ENCODE results near the gene FGF14. TPM values are rescaled to one million over a fixed set of nuclear protein-coding genes. Genes with fewer than 3 reads are reported as not detected.

The FGF14 gene
- total RNA-seq (2021) = 0.22 TPM in 2 replicates
- long read RNA-seq = 0 reads

DNA sequence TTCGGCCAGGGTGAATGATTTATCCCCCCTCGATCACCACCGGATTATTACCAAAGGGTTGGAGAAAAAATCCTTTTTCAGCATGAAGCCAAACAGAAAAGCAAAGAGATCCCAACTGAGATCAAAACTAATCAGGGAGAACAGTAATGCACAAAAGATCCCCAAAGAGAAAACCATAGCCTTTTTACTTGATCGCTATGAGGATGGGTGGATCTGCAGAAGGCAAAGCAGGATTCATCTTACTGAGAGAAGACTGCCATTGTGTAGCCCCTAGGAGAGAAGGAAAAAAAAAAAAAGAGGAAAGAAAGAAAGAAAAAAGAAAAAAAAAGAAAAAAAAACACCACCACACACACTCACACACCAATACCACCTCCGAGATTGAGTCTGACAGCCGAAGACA is at the start of gene FGF14:
Gene FGF14, minus strand, starts transcription at position 283 of the 400 bp plus-strand sequence.
- H3K14ac ChIP-seq (ENCODE audit: insufficient read depth, low read length) = no peak within 1 kb of the TSS
- no peaks in the 10 kb centered on the region for H4K20me1 ChIP-seq (ENCODE audit: control insufficient read depth, insufficient read depth, insufficient read length)
- no peak within 1 kb of the TSS for H2AK5ac ChIP-seq (ENCODE audit: insufficient read length, low read length)
- H4K8ac ChIP-seq (replicated peaks; ENCODE audit: insufficient read length, low read depth, low read length) = no peak within 1 kb of the TSS
- H3K4me2 ChIP-seq (ENCODE audit: insufficient read depth, insufficient read length, low read length) = peak within 1 kb of the TSS; percentile 95
- no peak within 1 kb of the TSS for H3K23ac ChIP-seq (ENCODE audit: insufficient read length, low read depth, low read length)
- no peak within 1 kb of the TSS for H4K91ac ChIP-seq (ENCODE audit: insufficient read length, low read depth, low read length)
- no peaks in the 10 kb centered on the region for H3K79me2 ChIP-seq (ENCODE audit: insufficient read depth, low read length)
- peak within 1 kb of the TSS; percentile 65 to 86 for H3K4me3 Mint-ChIP-seq
- no peaks in the 10 kb centered on the region for H3K36me3 Mint-ChIP-seq (ENCODE audit: insufficient read depth in 1 of 3, low read depth in 3 of 3)
- WGBS (ENCODE audit: extremely low coverage, insufficient read length, low lambda C conversion rate) = no CpG with 5 or more reads among the region's 6 CpGs
- no peak within 1 kb of the TSS for H4K5ac ChIP-seq (ENCODE audit: insufficient read length, low read depth, low read length)
- H2AFZ ChIP-seq (ENCODE audit: low read length) = peak within 1 kb of the TSS; percentile 7
- H2BK12ac ChIP-seq (ENCODE audit: insufficient read length, low read depth, low read length) = no peak within 1 kb of the TSS
- TF ChIP-seq, protein P1, sequence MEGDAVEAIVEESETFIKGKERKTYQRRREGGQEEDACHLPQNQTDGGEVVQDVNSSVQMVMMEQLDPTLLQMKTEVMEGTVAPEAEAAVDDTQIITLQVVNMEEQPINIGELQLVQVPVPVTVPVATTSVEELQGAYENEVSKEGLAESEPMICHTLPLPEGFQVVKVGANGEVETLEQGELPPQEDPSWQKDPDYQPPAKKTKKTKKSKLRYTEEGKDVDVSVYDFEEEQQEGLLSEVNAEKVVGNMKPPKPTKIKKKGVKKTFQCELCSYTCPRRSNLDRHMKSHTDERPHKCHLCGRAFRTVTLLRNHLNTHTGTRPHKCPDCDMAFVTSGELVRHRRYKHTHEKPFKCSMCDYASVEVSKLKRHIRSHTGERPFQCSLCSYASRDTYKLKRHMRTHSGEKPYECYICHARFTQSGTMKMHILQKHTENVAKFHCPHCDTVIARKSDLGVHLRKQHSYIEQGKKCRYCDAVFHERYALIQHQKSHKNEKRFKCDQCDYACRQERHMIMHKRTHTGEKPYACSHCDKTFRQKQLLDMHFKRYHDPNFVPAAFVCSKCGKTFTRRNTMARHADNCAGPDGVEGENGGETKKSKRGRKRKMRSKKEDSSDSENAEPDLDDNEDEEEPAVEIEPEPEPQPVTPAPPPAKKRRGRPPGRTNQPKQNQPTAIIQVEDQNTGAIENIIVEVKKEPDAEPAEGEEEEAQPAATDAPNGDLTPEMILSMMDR (conservative IDR thresholded peaks at IDR 0.05) = no peak
- H2BK120ac ChIP-seq (ENCODE audit: low read depth, low read length, poor library complexity, severe bottlenecking) = no peak within 1 kb of the TSS
- H3K4me1 Mint-ChIP-seq = peaks cover 23 to 25% of the 10 kb centered on the region in 2 experiments
- H3K4ac ChIP-seq (ENCODE audit: low read depth, low read length) = no peak within 1 kb of the TSS
- H3K79me1 ChIP-seq (ENCODE audit: insufficient read depth, low read depth, low read length, poor library complexity, severe bottlenecking) = no peaks in the 10 kb centered on the region
- H3K27me3 Mint-ChIP-seq (ENCODE audit: low read depth) = peaks cover 76% of the 10 kb centered on the region
- no peaks in the 10 kb centered on the region for H3K9me3 ChIP-seq (ENCODE audit: control insufficient read depth, low read depth, low read length)
- no peak within 1 kb of the TSS for H2BK5ac ChIP-seq (ENCODE audit: insufficient read length, low read length)
- peaks cover 12% of the 10 kb centered on the region; the same call in 1 of the 2 replicates for H3K27me3 ChIP-seq (ENCODE audit: insufficient read depth, low read length)
- no peak within 1 kb of the TSS for H3K18ac ChIP-seq (ENCODE audit: insufficient read length, low read depth, low read length)
- H3K9me3 Mint-ChIP-seq = no peaks in the 10 kb centered on the region
- H3K27ac Mint-ChIP-seq = peak within 1 kb of the TSS in 2 of 3 experiments; percentile 66 to 74; a peak in 2 of 7 replicates
- H3K4me1 ChIP-seq (ENCODE audit: insufficient read depth, low read length) = peaks cover 4% of the 10 kb centered on the region
- no peak within 1 kb of the TSS for H3K27ac ChIP-seq (ENCODE audit: insufficient read length, low read depth, low read length)
- no peak within 1 kb of the TSS for H3T11ph ChIP-seq (ENCODE audit: low read length)
- no peak for DNase-seq
- no peak within 1 kb of the TSS for H3K56ac ChIP-seq (ENCODE audit: insufficient read length, low read depth, low read length)
- H3K23me2 ChIP-seq (ENCODE audit: insufficient read length, low read depth, low read length, poor library complexity, severe bottlenecking) = peaks cover 23% of the 10 kb centered on the region
- no peak within 1 kb of the TSS for H2BK20ac ChIP-seq (ENCODE audit: low read depth, low read length, poor library complexity, severe bottlenecking)
- H3K9ac ChIP-seq (ENCODE audit: extremely low read depth, insufficient read length, low read length) = peak within 1 kb of the TSS; percentile 32
- H2BK15ac ChIP-seq (ENCODE audit: low read depth, low read length) = no peak within 1 kb of the TSS

Data from H9 (cell line).